NB4 (cell line): ENCODE results near the gene ASRGL1.
"Not testable (repeated sequence)": the region's sequence is repeated elsewhere in the genome, so short reads cannot be mapped to it uniquely, and the experiment has no call there.

Experiments used
- CTCF ChIP-seq: IDR thresholded peaks from one replicate; pipeline ENCODE4 v1.5.1; 2012; ENCODE audit warnings: low read depth, low read length
- MYC ChIP-seq: IDR thresholded peaks from 2 replicates; pipeline ENCODE4 v1.6.1; 2011; ENCODE audit warnings: low read depth, low read length

GRCh38 chr11:62325781-62326180 lies 11.5 kb upstream of the ASRGL1 start:
- TF ChIP-seq CTCF, MYC: not testable (repeated sequence)
